Lung (tissue), 12 donors: ENCODE results near the gene PRR12. TPM values are rescaled to one million over a fixed set of nuclear protein-coding genes. Genes with fewer than 3 reads are reported as not detected.
"Not testable (repeated sequence)": the region's sequence is repeated elsewhere in the genome, so short reads cannot be mapped to it uniquely, and the experiment has no call there.

Experiments
- ATAC-seq: fragments of 200-7000 bp; cut with Tn5 transposase; one replicate; pipeline ENCODE4 v1.9.1; 2020; ENCODE audit warnings: moderate number of reproducible peaks; ENCODE audit not compliant: insufficient read depth, low FRiP score
- DNase-seq, 3 donors: peaks; one replicate each; pipeline ENCODE4 v3.0.0-alpha.2; 2013 to 2017
- H3K27ac ChIP-seq, 2 donors: one replicate each; pipeline ENCODE4 v1.5.1; 2013; ENCODE audit warnings: mild to moderate bottlenecking in 2 of 2, moderate library complexity in 2 of 2, control low read depth in 1 of 2, inconsistent platforms in 1 of 2, low read depth in 1 of 2, low read length in 1 of 2
- H3K27me3 ChIP-seq, 3 donors: one replicate each; pipeline ENCODE4 v1.5.1; 2013; ENCODE audit warnings: low read length in 2 of 3; ENCODE audit not compliant: control insufficient read depth in 3 of 3, insufficient read depth in 3 of 3
- H3K36me3 ChIP-seq, 4 donors: one replicate each; pipeline ENCODE4 v1.5.1; 2013; ENCODE audit warnings: low read length in 4 of 4, mild to moderate bottlenecking in 1 of 4, moderate library complexity in 1 of 4; ENCODE audit not compliant: control insufficient read depth in 4 of 4, insufficient read depth in 4 of 4
- H3K4me1 ChIP-seq, 5 donors: one replicate each; pipeline ENCODE4 v1.5.1; 2013; ENCODE audit warnings: low read length in 5 of 5, mild to moderate bottlenecking in 2 of 5, moderate library complexity in 1 of 5; ENCODE audit not compliant: control insufficient read depth in 5 of 5, insufficient read depth in 5 of 5
- H3K4me3 ChIP-seq: one replicate; pipeline ENCODE4 v1.5.1; 2013; ENCODE audit warnings: mild to moderate bottlenecking, control low read depth, moderate library complexity
- H3K9ac ChIP-seq, 2 donors: one replicate each; pipeline ENCODE4 v1.5.1; 2013; ENCODE audit warnings: low read length in 2 of 2, control low read depth in 1 of 2; ENCODE audit not compliant: insufficient read depth in 1 of 2
- H3K9me3 ChIP-seq, 4 donors: one replicate each; pipeline ENCODE4 v1.5.1; 2013; ENCODE audit warnings: low read length in 3 of 4, mild to moderate bottlenecking in 1 of 4, moderate library complexity in 1 of 4; ENCODE audit not compliant: control insufficient read depth in 4 of 4, insufficient read depth in 3 of 4
- WGBS, 2 donors: extraction: QIAGEN DNeasy Blood & Tissue Kit; methylation state at CpG; one replicate each; pipeline ENCODE4 v1.1.7; 2013; 5-methylcytosine and 5-hydroxymethylcytosine counted together
- polyA plus RNA-seq, 2 donors: library from polyadenylated mRNA; stranded (reverse); fragments of 200-250 nt; gene quantifications; one replicate each; pipeline ENCODE4 v1.2.1, GENCODE V29; 2013
- total RNA-seq, 2 donors: library from RNA; depleted of rRNA in 1 of 2; stranded (reverse); fragments of >200 nt in 1 of 2; gene quantifications; one replicate each; pipeline ENCODE4 v1.2.1, GENCODE V29; 2014 to 2021
- TF ChIP-seq, protein P1 (sequence below): IDR thresholded peaks from 2 replicates; pipeline ENCODE4 v1.5.1; 2012; ENCODE audit warnings: mild to moderate bottlenecking; ENCODE audit errors: control extremely low read depth, extremely low read depth
- donor health status: control.
- donor health status: control.
- donor health status: Bipolar disorder and iron deficiency.
- donor health status: healthy.
- donor health status: DM: yes; HTN: yes; CAD: no.

The PRR12 gene
- total and polyA plus RNA-seq, 4 donors: 7.6 to 32.4 (median 16.8) TPM

DNA sequence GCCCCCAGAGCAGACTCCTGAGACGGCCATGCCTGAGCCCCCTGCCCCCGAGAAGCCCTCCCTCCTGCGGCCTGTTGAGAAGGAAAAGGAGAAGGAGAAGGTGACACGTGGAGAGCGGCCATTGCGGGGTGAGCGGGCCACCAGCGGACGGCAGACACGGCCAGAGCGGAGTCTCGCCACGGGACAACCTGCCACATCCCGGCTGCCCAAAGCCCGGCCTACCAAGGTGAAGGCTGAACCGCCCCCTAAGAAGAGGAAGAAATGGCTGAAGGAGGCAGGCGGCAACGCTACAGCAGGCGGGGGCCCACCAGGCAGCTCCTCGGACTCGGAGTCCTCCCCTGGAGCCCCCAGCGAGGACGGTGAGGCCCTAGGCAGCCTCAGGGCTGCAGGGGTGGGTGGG lies 24.9 kb downstream of the PRR12 start:
- H3K9ac ChIP-seq: no peak overlapping the region
- peak overlapping the region in 1 of 2 donors; percentile 21 for H3K27ac ChIP-seq
- no peak for ATAC-seq
- H3K36me3 ChIP-seq: peaks cover 10 to 50% (median 39%) of the 10 kb centered on the region in 4 donors
- no peak overlapping the region for H3K4me3 ChIP-seq
- no peaks in the 10 kb centered on the region for H3K27me3 ChIP-seq
- TF ChIP-seq, protein P1, sequence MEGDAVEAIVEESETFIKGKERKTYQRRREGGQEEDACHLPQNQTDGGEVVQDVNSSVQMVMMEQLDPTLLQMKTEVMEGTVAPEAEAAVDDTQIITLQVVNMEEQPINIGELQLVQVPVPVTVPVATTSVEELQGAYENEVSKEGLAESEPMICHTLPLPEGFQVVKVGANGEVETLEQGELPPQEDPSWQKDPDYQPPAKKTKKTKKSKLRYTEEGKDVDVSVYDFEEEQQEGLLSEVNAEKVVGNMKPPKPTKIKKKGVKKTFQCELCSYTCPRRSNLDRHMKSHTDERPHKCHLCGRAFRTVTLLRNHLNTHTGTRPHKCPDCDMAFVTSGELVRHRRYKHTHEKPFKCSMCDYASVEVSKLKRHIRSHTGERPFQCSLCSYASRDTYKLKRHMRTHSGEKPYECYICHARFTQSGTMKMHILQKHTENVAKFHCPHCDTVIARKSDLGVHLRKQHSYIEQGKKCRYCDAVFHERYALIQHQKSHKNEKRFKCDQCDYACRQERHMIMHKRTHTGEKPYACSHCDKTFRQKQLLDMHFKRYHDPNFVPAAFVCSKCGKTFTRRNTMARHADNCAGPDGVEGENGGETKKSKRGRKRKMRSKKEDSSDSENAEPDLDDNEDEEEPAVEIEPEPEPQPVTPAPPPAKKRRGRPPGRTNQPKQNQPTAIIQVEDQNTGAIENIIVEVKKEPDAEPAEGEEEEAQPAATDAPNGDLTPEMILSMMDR: no peak
- 97% methylated on average over 23 of the region's 23 CpGs for WGBS, 2 donors
- peaks cover 0 to 9% (median 0%) of the 10 kb centered on the region in 5 donors for H3K4me1 ChIP-seq
- DNase-seq: no peak
- peaks cover 0 to 3% (median 0%) of the 10 kb centered on the region in 4 donors for H3K9me3 ChIP-seq

DNA sequence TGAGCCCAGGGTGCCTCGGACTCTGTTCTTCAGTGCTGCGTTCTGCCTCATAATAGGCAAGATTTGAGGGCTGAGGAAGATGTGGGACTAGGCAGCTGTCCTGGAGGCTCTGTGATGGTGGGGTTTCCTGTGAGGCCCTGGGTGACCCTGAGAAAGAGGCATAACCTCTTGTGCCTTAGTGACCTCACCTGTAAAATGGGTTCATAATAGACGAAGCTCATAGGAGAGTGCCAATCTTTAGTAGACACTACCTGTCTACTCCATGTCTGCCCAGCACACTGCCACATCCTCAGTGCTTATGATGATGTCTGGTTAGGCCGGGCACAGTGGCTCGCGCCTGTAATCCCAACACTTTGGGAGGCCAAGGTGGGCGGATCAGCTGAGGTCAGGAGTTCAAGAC lies 25.6 kb downstream of the PRR12 start:
- H3K4me3 ChIP-seq: no peak overlapping the region
- H3K36me3 ChIP-seq: peaks cover 10 to 53% (median 37%) of the 10 kb centered on the region in 4 donors
- H3K9me3 ChIP-seq: peaks cover 0 to 3% (median 0%) of the 10 kb centered on the region in 4 donors
- TF ChIP-seq, protein P1: no peak
- 97 to 98% methylated on average over 7 of the region's 7 CpGs for WGBS, 2 donors
- DNase-seq (no peak), ATAC-seq (no peak)
- H3K27ac ChIP-seq: no peak overlapping the region
- no peaks in the 10 kb centered on the region for H3K27me3 ChIP-seq
- peaks cover 0 to 9% (median 0%) of the 10 kb centered on the region in 5 donors for H3K4me1 ChIP-seq
- H3K9ac ChIP-seq: no peak overlapping the region

DNA sequence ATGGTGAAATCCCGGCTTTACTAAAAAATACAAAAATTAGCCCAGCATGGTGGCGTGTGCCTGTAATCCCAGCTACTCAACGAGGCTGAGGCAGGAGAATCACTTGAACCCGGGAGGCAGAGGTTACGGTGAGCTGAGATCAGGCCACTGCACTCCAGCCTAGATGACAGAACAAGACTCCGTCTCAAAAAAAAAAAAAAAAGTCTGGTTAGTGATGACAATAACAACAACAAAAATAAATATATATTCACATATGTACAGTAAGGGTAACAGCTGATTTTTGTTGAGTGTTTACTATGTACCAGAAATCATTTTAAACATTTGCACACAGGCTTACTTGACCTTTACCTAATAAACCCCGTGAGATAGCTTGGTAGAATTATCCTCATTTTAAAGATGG lies 26.0 kb downstream of the PRR12 start:
- Histone ChIP-seq H3K9ac (no peak overlapping the region), H3K27me3 (no peaks in the 10 kb centered on the region), H3K4me1 (peaks cover 0 to 9% (median 0%) of the 10 kb centered on the region in 5 donors), H3K4me3 (no peak overlapping the region), H3K27ac (no peak overlapping the region), H3K9me3 (peaks cover 0 to 3% (median 0%) of the 10 kb centered on the region in 4 donors), H3K36me3 (peaks cover 10 to 56% (median 40%) of the 10 kb centered on the region in 4 donors)
- TF ChIP-seq, protein P1: no peak
- ATAC-seq: no peak
- DNase-seq: no peak
- WGBS, 2 donors: 90 to 91% methylated on average over 7 of the region's 7 CpGs

DNA sequence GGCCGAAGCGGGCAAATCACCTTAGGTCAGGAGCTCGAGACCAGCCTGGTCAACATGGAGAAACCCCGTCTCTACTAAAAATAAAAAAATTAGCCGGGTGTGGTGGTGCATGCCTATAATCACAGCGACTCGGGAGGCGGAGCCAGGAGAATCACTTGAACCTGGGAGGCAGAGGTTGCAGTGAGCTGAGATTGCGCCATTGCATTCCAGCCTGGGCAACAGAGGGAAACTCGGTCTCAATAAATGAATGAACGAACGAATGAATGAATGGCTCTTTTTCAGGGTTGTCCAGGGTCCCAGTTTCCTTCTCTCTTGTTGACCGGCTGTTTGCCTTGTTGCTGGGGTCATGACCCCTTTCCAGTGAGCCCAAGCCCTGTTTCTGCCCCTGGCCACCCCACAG lies 26.9 kb downstream of the PRR12 start:
- not testable (repeated sequence) for H3K27me3 ChIP-seq, H3K4me1 ChIP-seq, ATAC-seq, DNase-seq, H3K27ac ChIP-seq, H3K9ac ChIP-seq, H3K4me3 ChIP-seq, H3K9me3 ChIP-seq
- 88 to 92% methylated on average over 13 of the region's 13 CpGs for WGBS, 2 donors
- peaks cover 10 to 56% (median 41%) of the 10 kb centered on the region in 4 donors for H3K36me3 ChIP-seq
